HEK293 (cell line): ENCODE measurements around the gene RGL2.
A peak's percentile ranks its signal among the peaks of the same experiment; 100 is the strongest.

Experiments
- CTCF ChIA-PET: fragments of 350-600 bp; formaldehyde crosslinking; extraction: SDS; loops from one replicate; lab custom pipeline; 2021; ENCODE audit warnings: antibody characterized with exemption; lab: Yijun Ruan, JAX
- POLR2A ChIA-PET: fragments of 300-600 bp; formaldehyde crosslinking; extraction: SDS; loops from one replicate; lab custom pipeline; 2020; ENCODE audit warnings: antibody characterized with exemption, inconsistent platforms; lab: Yijun Ruan, JAX
- H3K27ac ChIP-seq: fragments of 200-500 bp; sonication (Bioruptor generic); 2 replicates; pipeline ENCODE4 v1.5.1; 2014; ENCODE audit warnings: low read depth, low read length, control low read depth, inconsistent platforms; ENCODE audit errors: extremely low read depth
- H3K36me3 ChIP-seq, 2 experiments: fragments of 200-500 bp in 1 of 2; sonication (Bioruptor generic) in 1 of 2; 1 replicate in 1 of 2; 2 replicates in 1 of 2; pipeline ENCODE4 v1.5.1; 2014 to 2017; ENCODE audit warnings: inconsistent platforms in 2 of 2, low read length in 2 of 2; ENCODE audit not compliant: control insufficient read depth in 2 of 2, insufficient read depth in 1 of 2
- H3K4me1 ChIP-seq: fragments of 200-500 bp; sonication (Bioruptor generic); 2 replicates; pipeline ENCODE4 v1.5.1; 2014; ENCODE audit warnings: mild to moderate bottlenecking, low read length, inconsistent platforms; ENCODE audit not compliant: control insufficient read depth, insufficient read depth
- H3K4me3 ChIP-seq: 2 replicates; pipeline ENCODE4 v1.5.1; 2011; ENCODE audit warnings: low read depth, mild to moderate bottlenecking, control low read depth, low read length, moderate library complexity
- H3K9me3 ChIP-seq: fragments of 200-500 bp; sonication (Bioruptor generic); 2 replicates; pipeline ENCODE4 v1.5.1; 2014; ENCODE audit warnings: low read depth, low read length, inconsistent platforms; ENCODE audit not compliant: control insufficient read depth, insufficient read depth
- GFI1B ChIP-seq: fragments of 450-650 bp; formaldehyde crosslinking; IDR thresholded peaks from 2 replicates; pipeline ENCODE4 v1.5.1; 2016; ENCODE audit warnings: missing biosample characterization, missing genetic modification characterization
- GLI4 ChIP-seq: fragments of 450-650 bp; formaldehyde crosslinking; IDR thresholded peaks from 2 replicates; pipeline ENCODE4 v1.5.1; 2016; ENCODE audit warnings: missing biosample characterization, missing genetic modification characterization
- SP3 ChIP-seq: fragments of 450-650 bp; formaldehyde crosslinking; IDR thresholded peaks from 2 replicates; pipeline ENCODE4 v1.5.1; 2016; ENCODE audit warnings: missing biosample characterization, missing genetic modification characterization
- ZBTB1 ChIP-seq: fragments of 450-650 bp; formaldehyde crosslinking; IDR thresholded peaks from 2 replicates; pipeline ENCODE4 v1.5.1; 2016; ENCODE audit warnings: missing biosample characterization, missing genetic modification characterization
- ZBTB8A ChIP-seq: fragments of 450-650 bp; formaldehyde crosslinking; IDR thresholded peaks from 2 replicates; pipeline ENCODE4 v1.5.1; 2016; ENCODE audit warnings: missing biosample characterization, missing genetic modification characterization
- ZFP41 ChIP-seq: fragments of 450-650 bp; formaldehyde crosslinking; IDR thresholded peaks from 2 replicates; pipeline ENCODE4 v1.5.1; 2016; ENCODE audit warnings: missing biosample characterization, missing genetic modification characterization, borderline replicate concordance
- ZNF157 ChIP-seq: fragments of 450-650 bp; formaldehyde crosslinking; IDR thresholded peaks from 2 replicates; pipeline ENCODE4 v1.5.1; 2016; ENCODE audit warnings: missing biosample characterization, missing genetic modification characterization
- ZNF184 ChIP-seq: fragments of 450-650 bp; IDR thresholded peaks from 2 replicates; pipeline ENCODE4 v1.5.1; 2018; ENCODE audit warnings: missing biosample characterization, mild to moderate bottlenecking, missing genetic modification characterization
- ZNF394 ChIP-seq: fragments of 450-650 bp; formaldehyde crosslinking; IDR thresholded peaks from 2 replicates; pipeline ENCODE4 v1.5.1; 2016; ENCODE audit warnings: missing biosample characterization, missing genetic modification characterization, mild to moderate bottlenecking, moderate library complexity, borderline replicate concordance
- ZNF521 ChIP-seq: fragments of 450-650 bp; formaldehyde crosslinking; IDR thresholded peaks from 2 replicates; pipeline ENCODE4 v1.5.1; 2017; ENCODE audit warnings: missing biosample characterization, mild to moderate bottlenecking, missing genetic modification characterization
- ZNF555 ChIP-seq: fragments of 450-650 bp; formaldehyde crosslinking; conservative IDR thresholded peaks from 2 replicates; pipeline ENCODE4 v1.5.1; 2017; ENCODE audit warnings: missing biosample characterization, mild to moderate bottlenecking, missing genetic modification characterization, inconsistent platforms
- ZNF571 ChIP-seq: fragments of 450-650 bp; formaldehyde crosslinking; IDR thresholded peaks from 2 replicates; pipeline ENCODE4 v1.5.0; 2017; ENCODE audit warnings: missing biosample characterization, missing genetic modification characterization
- ZNF600 ChIP-seq: fragments of 450-650 bp; formaldehyde crosslinking; IDR thresholded peaks from 2 replicates; pipeline ENCODE4 v1.5.1; 2016; ENCODE audit warnings: missing biosample characterization, missing genetic modification characterization
- ZNF654 ChIP-seq: fragments of 450-650 bp; formaldehyde crosslinking; IDR thresholded peaks from 2 replicates; pipeline ENCODE4 v1.5.1; 2016; ENCODE audit warnings: low read depth, missing biosample characterization, missing genetic modification characterization
- ZNF830 ChIP-seq: fragments of 450-650 bp; IDR thresholded peaks from 2 replicates; pipeline ENCODE4 v1.5.0; 2018; ENCODE audit warnings: missing biosample characterization, missing genetic modification characterization, low read depth, mild to moderate bottlenecking, moderate library complexity
- TF ChIP-seq, protein P1 (sequence below): IDR thresholded peaks from 2 replicates; pipeline ENCODE4 v1.6.1; 2011; ENCODE audit warnings: mild to moderate bottlenecking, low read depth, low read length, borderline replicate concordance
- TF ChIP-seq, protein P2 (sequence below): fragments of 450-650 bp; formaldehyde crosslinking; IDR thresholded peaks from 2 replicates; pipeline ENCODE4 v1.5.1; 2017; ENCODE audit warnings: missing biosample characterization, missing genetic modification characterization

The RGL2 gene

GRCh38 chr6:33254591-33254990, 44.2 kb downstream of the RGL2 start (continued):
- TF ChIP-seq ZNF555 (no peak), ZBTB1 (no peak), ZNF394 (tag by site-specific recombination) (peak; percentile 23; the same call in 1 of the 2 replicates)

DNA sequence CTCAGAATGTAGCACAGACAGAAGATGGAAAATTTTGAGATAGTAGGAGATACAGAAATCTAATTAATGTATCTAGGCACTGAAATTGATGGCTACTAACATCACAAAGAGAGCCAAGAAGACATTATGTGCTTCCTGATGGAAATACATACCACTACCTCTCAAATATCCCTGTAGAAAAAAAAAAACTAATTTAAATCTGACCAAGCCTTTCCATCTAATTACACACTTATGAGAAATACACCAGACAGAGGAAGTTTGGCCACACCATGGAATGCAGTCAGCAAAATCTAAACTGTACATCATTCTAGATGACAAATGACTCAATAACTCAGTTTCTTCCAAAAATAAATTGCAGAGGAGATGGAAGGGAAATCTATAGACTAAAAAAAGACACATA, 46.0 kb downstream of the RGL2 start:
- H3K4me3 ChIP-seq = no peak overlapping the region
- H3K36me3 ChIP-seq = peaks cover 26% of the 10 kb centered on the region in 2 experiments; a peak in 2 of 3 replicates
- POLR2A ChIA-PET = interaction anchor here (0.7 kb wide), 1 partner anchor 376 kb away, joined by 6 read pairs; no protein-coding TSS in a partner anchor
- no peaks in the 10 kb centered on the region for H3K9me3 ChIP-seq
- H3K27ac ChIP-seq = no peak overlapping the region
- H3K4me1 ChIP-seq = peaks cover 12% of the 10 kb centered on the region
- CTCF ChIA-PET = interaction anchor here (0.6 kb wide), 1 partner anchor 47 kb away, joined by 3 read pairs; no protein-coding TSS in a partner anchor
- no peak for TF ChIP-seq ZNF830 (tag by site-specific recombination)
- no peak for TF ChIP-seq GLI4 (tag by site-specific recombination)
- TF ChIP-seq SP3 = no peak
- TF ChIP-seq ZNF157 (tag by site-specific recombination) = no peak
- TF ChIP-seq ZBTB8A = no peak
- TF ChIP-seq ZFP41 (tag by site-specific recombination) = no peak
- TF ChIP-seq ZNF600 (tag by site-specific recombination) = no peak
- no peak for TF ChIP-seq ZNF571 (tag by site-specific recombination)
- no peak for TF ChIP-seq ZNF521

DNA sequence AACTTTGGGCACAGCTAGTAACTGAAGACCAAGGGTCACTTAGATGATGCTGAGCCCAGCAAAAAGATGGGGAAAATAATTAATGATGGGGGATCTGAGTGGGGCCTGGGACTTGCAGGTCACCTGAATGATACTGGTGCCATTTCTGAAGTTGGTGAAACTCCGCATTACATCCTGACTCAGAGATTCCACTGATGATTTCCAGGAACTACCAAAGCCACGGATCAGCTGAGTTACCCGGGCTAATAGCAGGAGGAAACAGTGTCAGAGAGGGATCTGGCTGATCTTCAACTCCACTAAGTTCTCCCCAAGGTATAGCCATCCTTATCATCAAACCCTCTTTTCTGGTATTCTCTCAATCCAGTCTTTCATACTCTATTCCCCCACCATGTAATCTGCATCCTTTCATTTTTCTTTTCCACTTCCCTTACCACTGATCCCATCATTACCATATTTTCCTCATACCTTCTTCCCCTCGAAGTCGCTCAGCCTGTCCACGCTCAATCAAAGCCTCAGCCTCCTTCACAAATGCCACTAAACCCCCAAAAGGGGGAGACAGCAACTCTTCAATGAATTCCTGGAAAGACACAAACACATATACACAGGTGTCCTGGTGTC, 47.2 kb downstream of the RGL2 start:
- Histone ChIP-seq H3K27ac (no peak overlapping the region), H3K9me3 (no peaks in the 10 kb centered on the region), H3K36me3 (peaks cover 14 to 20% of the 10 kb centered on the region in 2 experiments; a peak in 2 of 3 replicates), H3K4me3 (no peak overlapping the region), H3K4me1 (peaks cover 12% of the 10 kb centered on the region)
- CTCF ChIA-PET = interaction anchor here (0.6 to 1.6 kb wide), 6 partner anchors 16 to 413 kb away, joined by 3 to 8 read pairs (median 5); partner anchors contain the start of genes B3GALT4, RPS18, TAP2 and VPS52
- TF ChIP-seq ZNF654 (tag by site-specific recombination) (peak; percentile 11; the same call in 1 of the 2 replicates), ZNF184 (tag by site-specific recombination) (no peak), GFI1B (tag by site-specific recombination) (no peak)
- TF ChIP-seq, protein P1, sequence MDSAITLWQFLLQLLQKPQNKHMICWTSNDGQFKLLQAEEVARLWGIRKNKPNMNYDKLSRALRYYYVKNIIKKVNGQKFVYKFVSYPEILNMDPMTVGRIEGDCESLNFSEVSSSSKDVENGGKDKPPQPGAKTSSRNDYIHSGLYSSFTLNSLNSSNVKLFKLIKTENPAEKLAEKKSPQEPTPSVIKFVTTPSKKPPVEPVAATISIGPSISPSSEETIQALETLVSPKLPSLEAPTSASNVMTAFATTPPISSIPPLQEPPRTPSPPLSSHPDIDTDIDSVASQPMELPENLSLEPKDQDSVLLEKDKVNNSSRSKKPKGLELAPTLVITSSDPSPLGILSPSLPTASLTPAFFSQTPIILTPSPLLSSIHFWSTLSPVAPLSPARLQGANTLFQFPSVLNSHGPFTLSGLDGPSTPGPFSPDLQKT = no peak
- POLR2A ChIA-PET = interaction anchor here (0.7 to 4.8 kb wide), 5 partner anchors 12 to 280 kb away, joined by 3 to 65 read pairs (median 30); partner anchors contain the start of genes B3GALT4, RPS18 and VPS52

DNA sequence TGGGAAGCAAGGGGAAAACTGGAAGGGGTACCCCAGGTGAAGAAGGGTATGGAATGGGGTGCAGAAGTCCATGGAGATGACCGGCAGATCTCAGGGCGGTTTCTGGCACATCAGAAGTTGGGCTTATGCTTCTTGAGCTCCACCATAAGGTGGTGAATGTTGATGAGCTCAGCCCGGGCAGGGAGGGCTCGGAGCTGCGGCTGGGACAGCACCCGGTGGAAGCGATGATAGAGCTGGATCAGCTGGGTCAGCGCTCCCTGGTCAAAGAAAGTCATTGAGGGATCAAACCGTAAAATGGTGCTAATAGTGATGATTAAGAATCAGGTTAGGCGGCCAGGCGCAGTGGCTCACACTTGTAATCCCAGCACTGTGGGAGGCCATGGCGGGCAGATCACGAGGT, 48.0 kb downstream of the RGL2 start:
- H3K27ac ChIP-seq = no peak overlapping the region
- ChIA-PET CTCF (interaction anchor here (0.6 to 6.1 kb wide), 10 partner anchors 12 to 412 kb away, joined by 3 to 76 read pairs (median 6); partner anchors contain the start of genes HSD17B8, RPS18, TAP2 and VPS52), POLR2A (interaction anchor here (2.8 to 4.8 kb wide), 5 partner anchors 12 to 279 kb away, joined by 12 to 65 read pairs (median 30); partner anchors contain the start of genes B3GALT4, RING1, RPS18 and VPS52)
- no peak overlapping the region for H3K4me3 ChIP-seq
- peaks cover 12% of the 10 kb centered on the region for H3K4me1 ChIP-seq
- H3K36me3 ChIP-seq = peaks cover 14 to 20% of the 10 kb centered on the region in 2 experiments; a peak in 2 of 3 replicates
- TF ChIP-seq, protein P2, sequence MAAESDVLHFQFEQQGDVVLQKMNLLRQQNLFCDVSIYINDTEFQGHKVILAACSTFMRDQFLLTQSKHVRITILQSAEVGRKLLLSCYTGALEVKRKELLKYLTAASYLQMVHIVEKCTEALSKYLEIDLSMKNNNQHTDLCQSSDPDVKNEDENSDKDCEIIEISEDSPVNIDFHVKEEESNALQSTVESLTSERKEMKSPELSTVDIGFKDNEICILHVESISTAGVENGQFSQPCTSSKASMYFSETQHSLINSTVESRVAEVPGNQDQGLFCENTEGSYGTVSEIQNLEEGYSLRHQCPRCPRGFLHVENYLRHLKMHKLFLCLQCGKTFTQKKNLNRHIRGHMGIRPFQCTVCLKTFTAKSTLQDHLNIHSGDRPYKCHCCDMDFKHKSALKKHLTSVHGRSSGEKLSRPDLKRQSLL (tag by site-specific recombination) = no peak
- TF ChIP-seq, all 188 proteins: peak for 0
- H3K9me3 ChIP-seq = no peaks in the 10 kb centered on the region
